ENCODE data around the gene GAB1. TPM values are rescaled to one million over a fixed set of nuclear protein-coding genes. Genes with fewer than 3 reads are reported as not detected.

The GAB1 gene
- total RNA-seq, 1 experiment from 2014 or later, result 3.8 TPM

DNA sequence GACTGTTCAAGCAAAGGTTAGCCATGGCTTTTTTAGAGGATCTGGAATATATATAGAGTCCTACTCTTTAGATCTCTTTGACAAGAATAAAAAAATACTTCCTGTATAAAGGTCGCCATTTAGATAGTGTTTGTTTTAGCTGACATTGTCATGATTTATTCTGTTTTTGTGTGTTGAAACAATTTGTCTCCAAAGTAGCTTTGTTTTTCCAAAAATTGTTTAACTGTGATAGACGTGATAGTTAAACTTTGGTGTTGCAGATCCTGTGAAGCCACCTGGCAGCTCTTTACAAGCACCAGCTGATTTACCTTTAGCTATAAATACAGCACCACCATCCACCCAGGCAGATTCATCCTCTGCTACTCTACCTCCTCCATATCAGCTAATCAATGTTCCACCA, 96.6 kb downstream of the GAB1 start:
- Histone ChIP-seq H3K4me2 (ENCODE audit: low read length) (no peak overlapping the region), H3K79me2 (ENCODE audit: insufficient read depth, low read length) (no peaks in the 10 kb centered on the region), H3K9me2 (ENCODE audit: insufficient read depth) (no peaks in the 10 kb centered on the region), H2AFZ (ENCODE audit: low read depth, low read length, poor library complexity, severe bottlenecking) (no peak overlapping the region), H3K27ac (ENCODE audit: low read depth, low read length) (no peak overlapping the region), H3K4me1 (ENCODE audit: control insufficient read depth in 1 of 2, insufficient read depth in 2 of 2, low read length in 2 of 2) (no peaks in the 10 kb centered on the region), H3K36me3 (ENCODE audit: control insufficient read depth in 1 of 2, insufficient read depth in 2 of 2, low read length in 2 of 2) (no peaks in the 10 kb centered on the region), H3K9ac (ENCODE audit: low read length) (no peak overlapping the region), H3K27me3 (ENCODE audit: insufficient read depth, low read length) (no peaks in the 10 kb centered on the region), H4K20me1 (ENCODE audit: insufficient read depth) (no peaks in the 10 kb centered on the region), H3K4me3 (replicated peaks in 1 of 2; ENCODE audit: low read depth in 1 of 2, low read length in 2 of 2) (no peak overlapping the region), H3K9me3 (ENCODE audit: control insufficient read depth in 1 of 2, insufficient read depth in 1 of 2, low read depth in 1 of 2, low read length in 2 of 2) (no peaks in the 10 kb centered on the region)
- DNase-seq (ENCODE audit: low read depth, low spot score), result no peak
- no TSS peak for BruUV-seq (replicated peaks)
- intact Hi-C loops (cut with micrococcal nuclease), result no loop called here
- RAD21 ChIA-PET (ENCODE audit: low non-redundant PET in 1 of 2, low total read pairs in 2 of 2, uncharacterized antibody in 2 of 2, unreplicated experiment in 2 of 2), result no interaction called here
- POLR2A ChIA-PET, result no interaction called here
- TF ChIP-seq, protein P1, sequence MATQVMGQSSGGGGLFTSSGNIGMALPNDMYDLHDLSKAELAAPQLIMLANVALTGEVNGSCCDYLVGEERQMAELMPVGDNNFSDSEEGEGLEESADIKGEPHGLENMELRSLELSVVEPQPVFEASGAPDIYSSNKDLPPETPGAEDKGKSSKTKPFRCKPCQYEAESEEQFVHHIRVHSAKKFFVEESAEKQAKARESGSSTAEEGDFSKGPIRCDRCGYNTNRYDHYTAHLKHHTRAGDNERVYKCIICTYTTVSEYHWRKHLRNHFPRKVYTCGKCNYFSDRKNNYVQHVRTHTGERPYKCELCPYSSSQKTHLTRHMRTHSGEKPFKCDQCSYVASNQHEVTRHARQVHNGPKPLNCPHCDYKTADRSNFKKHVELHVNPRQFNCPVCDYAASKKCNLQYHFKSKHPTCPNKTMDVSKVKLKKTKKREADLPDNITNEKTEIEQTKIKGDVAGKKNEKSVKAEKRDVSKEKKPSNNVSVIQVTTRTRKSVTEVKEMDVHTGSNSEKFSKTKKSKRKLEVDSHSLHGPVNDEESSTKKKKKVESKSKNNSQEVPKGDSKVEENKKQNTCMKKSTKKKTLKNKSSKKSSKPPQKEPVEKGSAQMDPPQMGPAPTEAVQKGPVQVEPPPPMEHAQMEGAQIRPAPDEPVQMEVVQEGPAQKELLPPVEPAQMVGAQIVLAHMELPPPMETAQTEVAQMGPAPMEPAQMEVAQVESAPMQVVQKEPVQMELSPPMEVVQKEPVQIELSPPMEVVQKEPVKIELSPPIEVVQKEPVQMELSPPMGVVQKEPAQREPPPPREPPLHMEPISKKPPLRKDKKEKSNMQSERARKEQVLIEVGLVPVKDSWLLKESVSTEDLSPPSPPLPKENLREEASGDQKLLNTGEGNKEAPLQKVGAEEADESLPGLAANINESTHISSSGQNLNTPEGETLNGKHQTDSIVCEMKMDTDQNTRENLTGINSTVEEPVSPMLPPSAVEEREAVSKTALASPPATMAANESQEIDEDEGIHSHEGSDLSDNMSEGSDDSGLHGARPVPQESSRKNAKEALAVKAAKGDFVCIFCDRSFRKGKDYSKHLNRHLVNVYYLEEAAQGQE (IDR thresholded peaks at IDR 0.05; ENCODE audit: low read depth), result no peak
- TF ChIP-seq EZH2phosphoT487 (IDR thresholded peaks at IDR 0.05; ENCODE audit: borderline replicate concordance) (no peak), SIN3A (IDR thresholded peaks at IDR 0.05; ENCODE audit: low read depth) (no peak), CBX3 (IDR thresholded peaks at IDR 0.05; ENCODE audit: low read depth) (no peak), SRF (IDR thresholded peaks at IDR 0.05; ENCODE audit: low read depth) (no peak), CTCF (IDR thresholded peaks at IDR 0.05 in 2 of 3, conservative IDR thresholded peaks at IDR 0.05 in 1 of 3; ENCODE audit: borderline replicate concordance in 1 of 3, insufficient read depth in 1 of 3, low read depth in 2 of 3, low read length in 2 of 3) (no peak), POLR2A (IDR thresholded peaks at IDR 0.05; ENCODE audit: borderline replicate concordance, extremely low read depth, insufficient read depth, insufficient read length) (no peak), ATF3 (IDR thresholded peaks at IDR 0.05) (no peak), EZH2 (IDR thresholded peaks at IDR 0.05) (no peak), FOSL1 (IDR thresholded peaks at IDR 0.05; ENCODE audit: low read depth) (no peak), RAD21 (IDR thresholded peaks at IDR 0.05; ENCODE audit: low read depth) (no peak), ZFX (IDR thresholded peaks at IDR 0.05) (no peak), ELF1 (IDR thresholded peaks at IDR 0.05; ENCODE audit: borderline replicate concordance, low read depth) (no peak), YY1 (IDR thresholded peaks at IDR 0.05; ENCODE audit: extremely low read depth, insufficient replicate concordance, low read depth, low read length) (no peak), CEBPB (IDR thresholded peaks at IDR 0.05; ENCODE audit: low read depth) (no peak), TCF7L2 (IDR thresholded peaks at IDR 0.05; ENCODE audit: borderline replicate concordance, extremely low read depth, insufficient read depth, insufficient read length) (no peak), JUND (IDR thresholded peaks at IDR 0.05) (no peak), POLR2AphosphoS5 (IDR thresholded peaks at IDR 0.05; ENCODE audit: low read depth, low read length) (no peak), ZBTB33 (IDR thresholded peaks at IDR 0.05; ENCODE audit: extremely low read depth, insufficient replicate concordance, low read length) (no peak)
- no peak for ATAC-seq
- CTCF ChIA-PET, result no interaction called here

All from HCT116 (cell line).